ENCODE data around the gene NEK9.

The NEK9 gene

DNA sequence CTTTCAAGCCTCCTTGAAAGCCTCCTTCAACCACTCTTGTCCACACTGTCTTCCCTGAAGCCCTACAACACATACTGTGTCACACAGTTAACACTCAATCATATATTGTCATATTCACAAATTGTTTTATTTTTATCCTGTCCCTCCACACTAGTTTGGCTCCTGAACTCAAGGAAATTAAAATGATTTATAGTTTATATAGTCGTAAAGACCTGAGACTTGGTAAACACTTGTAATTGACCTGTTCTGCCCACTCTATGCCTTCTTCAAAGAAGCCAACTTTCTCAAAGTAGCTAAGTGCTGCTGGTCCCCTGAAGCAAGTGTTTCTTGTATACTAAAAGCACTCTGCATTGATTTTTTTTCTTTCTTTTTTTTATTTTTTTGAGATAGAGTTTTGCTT is 15.6 kb upstream of the NEK9 start:
- Mint-ChIP-seq H3K4me1 (peaks cover 25% of the 10 kb centered on the region), H3K9me3 (no peaks in the 10 kb centered on the region), H3K4me3 (no peak overlapping the region), H3K27me3 (ENCODE audit: low read depth) (no peaks in the 10 kb centered on the region), H3K36me3 (ENCODE audit: low read depth) (peaks cover 36% of the 10 kb centered on the region), H3K27ac (peak overlapping the region in 1 of 3 experiments; percentile 0)
- TF ChIP-seq, protein P1, sequence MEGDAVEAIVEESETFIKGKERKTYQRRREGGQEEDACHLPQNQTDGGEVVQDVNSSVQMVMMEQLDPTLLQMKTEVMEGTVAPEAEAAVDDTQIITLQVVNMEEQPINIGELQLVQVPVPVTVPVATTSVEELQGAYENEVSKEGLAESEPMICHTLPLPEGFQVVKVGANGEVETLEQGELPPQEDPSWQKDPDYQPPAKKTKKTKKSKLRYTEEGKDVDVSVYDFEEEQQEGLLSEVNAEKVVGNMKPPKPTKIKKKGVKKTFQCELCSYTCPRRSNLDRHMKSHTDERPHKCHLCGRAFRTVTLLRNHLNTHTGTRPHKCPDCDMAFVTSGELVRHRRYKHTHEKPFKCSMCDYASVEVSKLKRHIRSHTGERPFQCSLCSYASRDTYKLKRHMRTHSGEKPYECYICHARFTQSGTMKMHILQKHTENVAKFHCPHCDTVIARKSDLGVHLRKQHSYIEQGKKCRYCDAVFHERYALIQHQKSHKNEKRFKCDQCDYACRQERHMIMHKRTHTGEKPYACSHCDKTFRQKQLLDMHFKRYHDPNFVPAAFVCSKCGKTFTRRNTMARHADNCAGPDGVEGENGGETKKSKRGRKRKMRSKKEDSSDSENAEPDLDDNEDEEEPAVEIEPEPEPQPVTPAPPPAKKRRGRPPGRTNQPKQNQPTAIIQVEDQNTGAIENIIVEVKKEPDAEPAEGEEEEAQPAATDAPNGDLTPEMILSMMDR (IDR thresholded peaks at IDR 0.05; ENCODE audit: unreplicated experiment in 3 of 3) = no peak

DNA sequence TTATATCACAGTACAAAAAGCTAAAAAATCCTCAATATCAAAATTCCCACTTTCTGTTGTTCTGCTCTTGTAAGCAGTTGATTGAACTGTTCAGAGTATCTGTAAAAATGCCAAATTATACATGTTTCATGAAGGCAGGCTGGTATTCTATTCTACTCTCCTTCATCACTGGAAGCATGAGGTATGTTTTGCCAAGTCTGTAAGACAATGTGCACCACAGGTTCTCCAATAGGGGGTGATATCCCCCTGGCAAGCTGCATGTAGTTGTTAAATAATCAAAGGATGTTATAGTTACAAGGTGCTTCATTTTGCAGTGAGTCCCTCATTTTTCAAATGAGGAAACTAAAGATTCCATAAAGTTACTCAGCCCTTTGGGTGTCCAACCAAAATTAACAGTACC is 15.1 kb upstream of the NEK9 start:
- H3K4me3 Mint-ChIP-seq = no peak overlapping the region
- TF ChIP-seq, protein P1 (IDR thresholded peaks at IDR 0.05; ENCODE audit: unreplicated experiment in 3 of 3) = peak; percentile 18 to 37 (median 26)
- H3K9me3 Mint-ChIP-seq = no peaks in the 10 kb centered on the region

DNA sequence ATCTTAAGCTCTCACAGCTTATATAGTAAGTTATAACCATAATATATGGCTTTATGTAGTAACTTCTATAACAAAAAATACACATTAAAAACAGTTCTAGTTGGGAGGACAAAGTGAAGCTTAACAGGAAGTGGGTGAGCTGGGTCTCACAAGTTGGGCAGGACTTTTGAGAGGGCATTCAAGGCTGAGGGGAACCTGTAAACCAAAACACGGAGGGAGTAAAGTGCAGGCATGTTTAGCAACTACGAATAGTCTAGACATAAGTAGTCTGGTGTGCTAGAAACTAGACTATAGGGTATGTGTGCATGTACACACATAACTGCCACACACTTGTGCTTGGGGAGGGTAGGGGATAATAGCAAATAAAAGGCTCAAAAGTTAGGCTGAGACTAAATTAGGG is 14.2 kb upstream of the NEK9 start:
- Mint-ChIP-seq H3K36me3 (ENCODE audit: low read depth) (peaks cover 30% of the 10 kb centered on the region), H3K27me3 (ENCODE audit: low read depth) (no peaks in the 10 kb centered on the region)
- TF ChIP-seq, protein P1 (IDR thresholded peaks at IDR 0.05; ENCODE audit: unreplicated experiment in 3 of 3) = no peak

More for the DNA sequence above, 15.1 kb upstream of the NEK9 start:
- H3K4me1 Mint-ChIP-seq = peaks cover 23% of the 10 kb centered on the region
- H3K27me3 Mint-ChIP-seq (ENCODE audit: low read depth) = no peaks in the 10 kb centered on the region
- no peak overlapping the region for H3K27ac Mint-ChIP-seq
- peaks cover 33% of the 10 kb centered on the region for H3K36me3 Mint-ChIP-seq (ENCODE audit: low read depth)

DNA sequence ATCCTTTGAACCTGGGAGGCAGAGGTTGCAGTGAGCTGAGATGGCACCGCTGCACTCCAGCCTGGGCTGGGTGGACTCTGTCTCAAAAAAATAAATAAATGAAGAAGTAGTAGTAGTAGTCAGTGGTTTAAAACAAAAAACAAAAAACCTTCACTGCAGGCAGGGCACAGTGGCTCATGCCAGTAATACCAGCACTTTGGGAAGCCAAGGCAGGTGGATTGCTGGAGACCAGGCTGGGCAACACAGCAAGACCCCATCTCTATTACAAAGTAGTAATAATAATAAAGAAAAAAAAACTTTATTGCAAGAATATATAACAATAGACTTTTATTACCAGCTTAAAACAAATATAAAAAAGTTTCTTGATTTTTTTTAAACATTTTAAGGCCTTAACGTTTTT is 13.8 kb upstream of the NEK9 start:
- Mint-ChIP-seq H3K27ac (no peak overlapping the region), H3K36me3 (ENCODE audit: low read depth) (peaks cover 31% of the 10 kb centered on the region), H3K9me3 (no peaks in the 10 kb centered on the region), H3K27me3 (ENCODE audit: low read depth) (no peaks in the 10 kb centered on the region), H3K4me1 (peaks cover 13% of the 10 kb centered on the region), H3K4me3 (no peak overlapping the region)
- TF ChIP-seq, protein P1 (IDR thresholded peaks at IDR 0.05; ENCODE audit: unreplicated experiment in 3 of 3) = no peak

More for the DNA sequence above, 14.2 kb upstream of the NEK9 start:
- Mint-ChIP-seq H3K4me1 (peaks cover 15% of the 10 kb centered on the region), H3K27ac (peak overlapping the region in 1 of 3 experiments; percentile 3), H3K9me3 (no peaks in the 10 kb centered on the region), H3K4me3 (no peak overlapping the region)

DNA sequence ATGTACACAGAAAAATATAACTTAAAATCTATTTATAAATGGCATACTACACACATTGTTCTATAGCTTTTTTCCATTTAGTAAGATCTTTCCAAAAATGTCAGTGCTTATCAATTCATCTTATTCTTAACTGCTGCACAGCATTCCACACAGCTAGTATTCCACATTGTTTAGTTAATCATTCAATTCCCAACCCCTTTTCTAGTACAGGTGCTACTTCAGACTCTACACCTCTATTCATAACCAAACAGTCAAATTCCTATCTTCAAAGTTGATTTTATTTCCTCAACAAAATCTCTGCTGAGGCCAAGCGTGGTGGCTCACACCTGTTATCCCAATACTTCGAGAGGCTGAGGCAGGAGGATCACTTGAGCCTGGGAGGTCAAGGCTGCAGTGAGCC is 12.3 kb upstream of the NEK9 start:
- no peaks in the 10 kb centered on the region for H3K27me3 Mint-ChIP-seq (ENCODE audit: low read depth)
- H3K9me3 Mint-ChIP-seq = no peaks in the 10 kb centered on the region
- TF ChIP-seq, protein P1 (IDR thresholded peaks at IDR 0.05; ENCODE audit: unreplicated experiment in 3 of 3) = no peak
- H3K27ac Mint-ChIP-seq = peak overlapping the region in 1 of 3 experiments; percentile 8
- no peak overlapping the region for H3K4me3 Mint-ChIP-seq
- peaks cover 9% of the 10 kb centered on the region for H3K4me1 Mint-ChIP-seq
- peaks cover 35% of the 10 kb centered on the region for H3K36me3 Mint-ChIP-seq (ENCODE audit: low read depth)

DNA sequence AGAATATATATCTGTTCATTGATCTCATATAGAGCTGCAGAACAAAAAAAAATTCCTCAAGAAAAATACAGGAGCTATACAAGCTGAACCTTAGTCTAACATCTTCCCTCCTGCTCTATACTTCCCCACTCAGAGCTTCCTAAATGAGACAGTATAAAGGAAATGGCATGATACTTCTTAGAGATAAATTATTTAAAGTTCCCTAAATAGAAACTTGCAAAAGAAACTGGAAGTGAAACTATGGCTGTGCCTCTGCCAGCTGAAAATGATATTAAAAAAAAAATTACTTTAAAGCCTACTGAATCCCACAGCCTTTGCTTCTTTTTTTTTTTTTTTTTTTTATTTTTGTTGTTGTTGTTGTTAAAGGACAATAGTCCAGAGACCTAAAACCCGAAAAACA is 11.6 kb upstream of the NEK9 start:
- TF ChIP-seq, protein P1 (IDR thresholded peaks at IDR 0.05; ENCODE audit: unreplicated experiment in 3 of 3) = no peak
- Mint-ChIP-seq H3K4me1 (peaks cover 5% of the 10 kb centered on the region), H3K27me3 (ENCODE audit: low read depth) (no peaks in the 10 kb centered on the region), H3K27ac (peak overlapping the region in 2 of 3 experiments; percentile 25 to 26), H3K4me3 (no peak overlapping the region), H3K9me3 (no peaks in the 10 kb centered on the region), H3K36me3 (ENCODE audit: low read depth) (peaks cover 39% of the 10 kb centered on the region)
